H1 (cell line): ENCODE measurements around the gene MYD88. TPM values are rescaled to one million over a fixed set of nuclear protein-coding genes. Genes with fewer than 3 reads are reported as not detected.

Experiments used
- JUND ChIP-seq: IDR thresholded peaks from 2 replicates; pipeline ENCODE4 v1.6.1; 2011; ENCODE audit warnings: mild to moderate bottlenecking, improper control_type of control experiment, low read length
- NANOG ChIP-seq: IDR thresholded peaks from 2 replicates; pipeline ENCODE4 v1.6.1; 2011; ENCODE audit warnings: low read length, low read depth, mild to moderate bottlenecking, inconsistent platforms; ENCODE audit not compliant: insufficient read depth, poor library complexity, severe bottlenecking
- RXRA ChIP-seq: IDR thresholded peaks from 2 replicates; pipeline ENCODE4 v1.6.1; 2011; ENCODE audit warnings: low read depth, mild to moderate bottlenecking, low read length, moderate library complexity; ENCODE audit not compliant: insufficient read depth
- polyA plus RNA-seq, 7 experiments: library from polyadenylated mRNA; depleted of rRNA in 3 of 7; stranded (reverse) in 5 of 7; unstranded in 2 of 7; fragments of >200 nt in 5 of 7; fragments of 200-250 nt in 2 of 7; gene quantifications; 1 replicate in 5 of 7; 2 replicates in 1 of 7; 4 replicates in 1 of 7; pipeline versions ENCODE4 v1.2.1 to v1.2.3, GENCODE V29; 2011 to 2013; ENCODE audit warnings: missing spikeins in 2 of 7, mixed read lengths in 2 of 7
- total RNA-seq: library from RNA; stranded (reverse); fragmentation: NEBNext Ultra II Directional; extraction: Animal tissue kit (Norgen Biotek cat#: 25700); gene quantifications from 2 replicates; pipeline ENCODE4 v1.2.1, GENCODE V29; 2021

The MYD88 gene
- total and polyA plus RNA-seq, 2 of the 8 experiments (the other 6 are each of a cell fraction or from before 2014, with no cell fraction given), result 22.1 to 22.5 TPM

- no peak for TF ChIP-seq JUND
- no peak for TF ChIP-seq NANOG
- TF ChIP-seq RXRA, result no peak
- TF ChIP-seq, all 59 proteins: peak for 0
Observed at GRCh38 chr3:38148311-38148882, 9.9 kb downstream of the MYD88 start (continued).
